K562 treated with DMSO at 1 percent for 12 hours (cell line): Measurements from ENCODE around the gene SYT15B. TPM values are rescaled to one million over a fixed set of nuclear protein-coding genes. Genes with fewer than 3 reads are reported as not detected.

Experiments used
- total RNA-seq: library from RNA; unstranded; fragments of 300-600 nt; gene quantifications from 2 replicates; pipeline ENCODE4 v1.2.3, GENCODE V29; 2022; ENCODE audit not compliant: insufficient read depth

The SYT15B gene
- total RNA-seq: not detected in 2 replicates

DNA sequence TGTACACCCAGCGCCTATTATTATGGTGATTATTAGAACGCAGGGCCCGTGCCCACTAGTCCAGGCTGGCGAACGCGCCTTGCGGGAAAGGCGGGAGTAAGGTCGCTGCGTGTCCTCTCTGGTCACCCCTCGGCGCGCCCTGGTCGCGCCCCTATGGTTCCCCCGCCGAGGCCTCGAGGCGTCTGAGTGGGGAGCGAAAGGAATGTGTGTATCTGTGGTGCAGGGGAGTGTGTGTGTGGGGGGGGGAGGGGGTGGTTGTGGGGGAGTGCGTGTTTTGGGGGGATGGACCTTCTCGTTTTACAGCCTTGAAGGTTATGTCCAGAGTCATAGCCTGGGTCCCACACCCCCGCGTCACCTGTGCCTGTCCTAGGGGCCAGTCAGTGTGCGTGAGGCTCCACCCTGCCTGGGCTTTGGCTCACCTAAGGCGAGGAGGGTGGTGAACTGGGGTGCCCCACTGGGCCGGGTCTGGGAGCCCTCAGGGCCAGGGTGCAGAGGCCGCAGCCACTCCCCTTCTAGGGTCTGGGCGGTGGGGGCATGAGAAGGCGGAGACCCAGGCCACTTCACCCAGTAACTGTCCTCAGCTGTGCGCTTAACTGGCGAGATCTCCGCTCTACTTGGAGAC, at the start of gene SYT15B:
Gene SYT15B (minus strand): TSS at position 39 of the 622 bp plus-strand sequence. CDS start 952 bp downstream, outside the sequence.

Other genes starting within 250 kb of the SYT15B start
- 1.1 and 9.8 TPM in 2 replicates for gene AGAP9, start 240.0 kb downstream of the SYT15B start, total RNA-seq
- not detected in 2 replicates for gene NPY4R2, start 155.1 kb upstream of the SYT15B start, total RNA-seq
- gene FAM25C, start 236.2 kb upstream of the SYT15B start, total RNA-seq: not detected in 2 replicates